ENCODE results near the gene SPATA2L. TPM values are rescaled to one million over a fixed set of nuclear protein-coding genes. Genes with fewer than 3 reads are reported as not detected.
A peak's percentile ranks its signal among the peaks of the same experiment; 100 is the strongest.
"Not testable (repeated sequence)": the region's sequence is repeated elsewhere in the genome, so short reads cannot be mapped to it uniquely, and the experiment has no call there.

SPATA2L gene
- total RNA-seq, 2 donors from 2014 or later, result 4.5 to 7.1 TPM

GRCh38 chr16:89668790-89669158, 32.7 kb downstream of the SPATA2L start:
- no peak for ATAC-seq
- intact Hi-C loops (cut with DNase I), result no loop called here

GRCh38 chr16:89667633-89668032, 33.9 kb downstream of the SPATA2L start:
- intact Hi-C loops (cut with DNase I), result no loop called here
- DNase-seq (peak; percentile 8), ATAC-seq (no peak)

More at GRCh38 chr16:89668790-89669158, 32.7 kb downstream of the SPATA2L start:
- no peak for DNase-seq

- ATAC-seq; intact Hi-C loops (cut with DNase I): not testable (repeated sequence)
- peak; percentile 20 for DNase-seq
These were observed 34.5 kb downstream of the SPATA2L start for GRCh38 chr16:89667000-89667399.

- ATAC-seq; intact Hi-C loops (cut with DNase I): not testable (repeated sequence)
- peak; percentile 2 for DNase-seq
These were observed 37.3 kb downstream of the SPATA2L start for GRCh38 chr16:89664238-89664637.

GRCh38 chr16:89661215-89661614, 40.3 kb downstream of the SPATA2L start:
- ATAC-seq, result no peak
- DNase-seq, result no peak
- intact Hi-C loops (cut with DNase I), result no loop called here

- DNase-seq (peak; percentile 13), ATAC-seq (no peak)
- intact Hi-C loops (cut with DNase I), result no loop called here
These were observed 41.4 kb downstream of the SPATA2L start for GRCh38 chr16:89660146-89660545.

- peak; percentile 22 for DNase-seq
- intact Hi-C loops (cut with DNase I), result no loop called here
- peak in 1 of 2 donors; percentile 27 for ATAC-seq
These were observed 43.2 kb downstream of the SPATA2L start for GRCh38 chr16:89658221-89658879.

- ATAC-seq (peak; percentile 98 to 99), DNase-seq (peak; percentile 91)
- intact Hi-C loops (cut with DNase I), result no loop called here
These were observed 43.9 kb downstream of the SPATA2L start, which contains the start of the genes CHMP1A and SPATA33 for GRCh38 chr16:89657442-89658220. CHMP1A (minus strand) TSS chr16:89657708; CDS start chr16:89657588, 120 bp downstream. SPATA33 (plus strand) TSS chr16:89657836; CDS start chr16:89657912, 76 bp downstream.

GRCh38 chr16:89656435-89657121, 44.9 kb downstream of the SPATA2L start:
- intact Hi-C loops (cut with DNase I), result no loop called here
- no peak for DNase-seq
- ATAC-seq, result no peak

- intact Hi-C loops (cut with DNase I), result no loop called here
- DNase-seq, result peak; percentile 11
- ATAC-seq, result no peak
These were observed 46.4 kb downstream of the SPATA2L start for GRCh38 chr16:89655062-89655643.

GRCh38 chr16:89653656-89654295, 47.7 kb downstream of the SPATA2L start:
- intact Hi-C loops (cut with DNase I), result no loop called here
- ATAC-seq (no peak), DNase-seq (no peak)

- intact Hi-C loops (cut with DNase I), result no loop called here
- DNase-seq (no peak), ATAC-seq (no peak)
These were observed 49.9 kb downstream of the SPATA2L start for GRCh38 chr16:89651584-89651983.

- DNase-seq (no peak), ATAC-seq (no peak)
- intact Hi-C loops (cut with DNase I), result no loop called here
These were observed 54.6 kb downstream of the SPATA2L start for GRCh38 chr16:89646906-89647305.

Other genes starting within 250 kb of the SPATA2L start
- 10 to 100 TPM; 74.3 to 86.2 TPM for gene ANKRD11, start 211.1 kb downstream of the SPATA2L start, total RNA-seq
- 10 to 100 TPM; 78.5 to 99.5 TPM for gene SPG7, start 193.3 kb downstream of the SPATA2L start, total RNA-seq
- 1,000 to 10,000 TPM; 1,319 to 1,367 TPM for gene RPL13, start 141.0 kb downstream of the SPATA2L start, total RNA-seq
- not detected for gene CPNE7, start 125.9 kb downstream of the SPATA2L start, total RNA-seq
- not detected for gene DPEP1, start 88.1 kb downstream of the SPATA2L start, total RNA-seq
- 10 to 100 TPM; 41.7 to 51.9 TPM for gene CHMP1A, start 44.0 kb downstream of the SPATA2L start, total RNA-seq
- gene SPATA33, start 43.9 kb downstream of the SPATA2L start, total RNA-seq, result 1 to 10 TPM; 2.4 to 3.6 TPM
- gene CDK10, start 15.0 kb downstream of the SPATA2L start, total RNA-seq, result 10 to 100 TPM; 22.6 to 28.0 TPM
- 10 to 100 TPM; 11.6 to 12.6 TPM for gene VPS9D1, start 19.2 kb upstream of the SPATA2L start, total RNA-seq
- 10 to 100 TPM; 11.9 to 18.2 TPM for gene ZNF276, start 19.8 kb upstream of the SPATA2L start, total RNA-seq
- gene FANCA, start 114.9 kb upstream of the SPATA2L start, total RNA-seq, result 1 to 10 TPM; 3.6 to 4.4 TPM
- 1 to 10 TPM; 1.2 to 2.0 TPM for gene SPIRE2, start 126.8 kb upstream of the SPATA2L start, total RNA-seq
- gene TCF25, start 171.9 kb upstream of the SPATA2L start, total RNA-seq, result 100 to 1,000 TPM in 1 of 2 donors, 10 to 100 TPM in 1; 85.7 to 131 TPM
- 1 to 10 TPM; 1.9 to 2.3 TPM for gene MC1R, start 217.2 kb upstream of the SPATA2L start, total RNA-seq
- gene TUBB3, start 221.6 kb upstream of the SPATA2L start, total RNA-seq, result 1 to 10 TPM; 3.9 to 8.8 TPM
- gene DEF8, start 247.1 kb upstream of the SPATA2L start, total RNA-seq, result 10 to 100 TPM; 46.3 to 50.5 TPM

Data from left cardiac atrium (tissue), 4 donors.